Stimulated activated CD4-positive, alpha-beta T cell treated with anti-CD3 and anti-CD28 coated beads, Interleukin-12 subunit alpha, Interleukin-12 subunit beta, amount 100 ng/mL, for 4 hours (primary cell): ENCODE results near the gene SUCO.

Experiments
- DNase-seq: peaks from one replicate; pipeline ENCODE4 v3.0.0-alpha.2; 2020

The SUCO gene

GRCh38 chr1:172517545-172517944, 15.4 kb upstream of the SUCO start:
- no peak for DNase-seq

GRCh38 chr1:172529304-172529703, 3.6 kb upstream of the SUCO start:
- no peak for DNase-seq

DNA sequence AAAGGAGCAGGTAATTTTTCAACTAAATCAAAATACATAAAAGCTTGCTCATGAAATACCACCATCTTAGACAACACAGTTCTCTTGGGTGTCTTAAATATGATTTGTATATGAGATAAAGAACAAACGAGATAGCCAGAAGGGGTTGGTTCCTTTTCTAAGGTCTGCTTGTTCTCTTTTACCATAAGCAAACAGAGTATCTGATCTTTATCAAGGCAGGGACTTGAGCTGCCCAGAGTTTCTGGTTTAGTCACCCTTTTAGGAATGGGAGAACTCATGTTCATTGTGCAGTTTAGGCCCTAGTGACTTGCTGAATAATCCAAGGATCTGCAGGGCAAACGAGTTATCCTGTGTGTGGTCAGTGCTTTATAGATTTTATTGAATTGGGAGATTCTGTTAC, 3.0 kb upstream of the SUCO start:
- no peak for DNase-seq

- DNase-seq, result no peak
These were observed 1.4 kb upstream of the SUCO start for GRCh38 chr1:172531412-172532182.

DNA sequence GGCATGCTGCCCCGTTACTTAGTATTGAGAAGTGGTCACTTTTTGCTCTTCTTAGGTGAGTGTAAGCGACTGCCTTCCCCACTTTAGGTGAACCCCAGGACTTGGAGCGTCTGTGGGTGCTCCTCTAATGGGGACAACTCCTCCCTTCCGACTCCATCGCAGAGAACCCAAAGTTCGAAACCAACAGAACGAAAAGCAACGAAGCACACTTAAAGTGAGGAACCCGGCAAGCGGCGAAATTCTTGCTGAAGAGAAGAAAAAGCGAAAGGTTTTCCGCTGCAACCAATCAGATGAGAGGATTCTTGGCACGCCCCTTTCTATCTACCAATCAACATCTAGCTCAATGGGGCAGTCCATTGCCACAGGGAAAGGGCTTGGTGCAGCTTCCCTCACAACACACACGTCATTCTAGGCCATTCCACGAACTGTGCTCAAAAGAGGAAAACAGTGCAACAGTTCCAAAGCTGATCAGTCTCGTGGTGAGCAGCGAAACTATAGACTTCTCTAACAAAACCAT, 709 bp upstream of the SUCO start:
- peak; percentile 66 for DNase-seq

DNA sequence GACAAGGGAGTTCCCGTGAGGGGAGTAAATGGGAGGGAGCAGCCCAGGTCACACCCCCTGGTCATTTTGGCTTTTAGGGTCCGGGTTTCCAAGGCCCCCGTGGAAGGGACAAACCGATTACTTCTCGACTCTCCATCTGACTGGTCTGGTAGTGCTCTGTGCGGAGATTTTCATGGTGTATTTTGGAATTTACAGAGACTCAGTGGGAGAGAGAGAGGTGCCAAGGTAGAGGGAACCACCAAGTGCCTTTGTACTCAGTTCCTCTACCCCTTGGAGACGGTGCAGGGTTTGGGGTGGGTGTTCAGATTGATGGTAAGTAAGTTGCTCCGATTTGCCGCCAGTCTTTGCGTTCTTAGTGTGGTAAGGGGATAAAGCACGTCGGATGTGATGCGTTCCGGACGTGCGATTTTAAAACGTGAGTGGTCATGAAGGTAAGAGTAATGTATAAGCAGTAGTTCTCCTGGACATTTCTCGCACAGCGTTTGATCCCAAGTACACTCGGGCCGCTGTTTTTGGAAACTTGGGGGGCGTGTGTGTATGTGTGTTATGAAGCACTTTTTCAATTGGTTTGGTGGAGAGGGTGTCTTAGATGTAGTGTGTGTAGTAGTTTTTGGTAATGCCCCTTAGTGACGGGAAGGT, 682 bp downstream of the SUCO start:
- peak; percentile 13 for DNase-seq

- no peak for DNase-seq
These were observed 3.3 kb downstream of the SUCO start for GRCh38 chr1:172536256-172536655.

- no peak for DNase-seq
These were observed 4.4 kb downstream of the SUCO start for GRCh38 chr1:172537366-172537765.

GRCh38 chr1:172537827-172538391, 5.0 kb downstream of the SUCO start:
- DNase-seq, result no peak

DNA sequence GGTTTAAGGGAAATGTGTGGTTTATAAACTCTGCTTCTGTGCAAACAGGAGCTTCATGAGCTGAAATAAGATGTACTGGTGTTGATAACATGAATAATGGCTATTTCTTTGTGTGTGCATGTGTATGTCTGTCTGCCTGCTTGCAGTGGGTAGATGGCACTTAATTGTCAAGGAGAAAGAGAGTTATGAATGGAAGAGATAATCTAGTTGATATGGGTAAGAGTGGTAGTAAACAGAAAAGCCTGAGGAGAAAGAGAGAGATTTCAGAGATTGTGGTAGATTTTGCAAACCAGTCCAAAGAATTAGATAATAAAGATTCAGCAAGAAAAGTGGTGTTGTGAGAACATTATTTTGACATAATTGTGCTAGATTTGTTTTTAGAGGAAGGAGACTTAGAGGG, 7.7 kb downstream of the SUCO start:
- no peak for DNase-seq

GRCh38 chr1:172544481-172545104, 11.6 kb downstream of the SUCO start:
- DNase-seq, result no peak

GRCh38 chr1:172545396-172546004, 12.6 kb downstream of the SUCO start:
- DNase-seq, result no peak

DNA sequence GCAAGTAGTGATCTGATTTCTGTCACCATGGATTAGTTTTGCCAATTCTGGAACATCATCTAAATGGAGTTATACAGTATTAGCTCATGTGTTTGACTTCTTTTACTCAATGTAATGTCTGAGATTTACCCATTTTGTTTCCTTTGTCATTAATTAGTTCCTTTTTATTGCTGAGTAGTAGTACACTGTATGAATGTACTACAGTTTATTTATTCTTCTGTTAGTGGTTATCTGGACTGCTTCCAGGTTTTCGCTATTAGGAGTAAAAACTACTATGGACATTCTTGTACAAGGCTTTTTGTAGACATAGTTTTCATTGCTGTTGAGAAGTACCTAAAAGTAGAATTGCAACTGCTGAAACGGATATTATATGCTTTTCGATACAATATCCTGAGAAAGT, 14.1 kb downstream of the SUCO start:
- no peak for DNase-seq

DNA sequence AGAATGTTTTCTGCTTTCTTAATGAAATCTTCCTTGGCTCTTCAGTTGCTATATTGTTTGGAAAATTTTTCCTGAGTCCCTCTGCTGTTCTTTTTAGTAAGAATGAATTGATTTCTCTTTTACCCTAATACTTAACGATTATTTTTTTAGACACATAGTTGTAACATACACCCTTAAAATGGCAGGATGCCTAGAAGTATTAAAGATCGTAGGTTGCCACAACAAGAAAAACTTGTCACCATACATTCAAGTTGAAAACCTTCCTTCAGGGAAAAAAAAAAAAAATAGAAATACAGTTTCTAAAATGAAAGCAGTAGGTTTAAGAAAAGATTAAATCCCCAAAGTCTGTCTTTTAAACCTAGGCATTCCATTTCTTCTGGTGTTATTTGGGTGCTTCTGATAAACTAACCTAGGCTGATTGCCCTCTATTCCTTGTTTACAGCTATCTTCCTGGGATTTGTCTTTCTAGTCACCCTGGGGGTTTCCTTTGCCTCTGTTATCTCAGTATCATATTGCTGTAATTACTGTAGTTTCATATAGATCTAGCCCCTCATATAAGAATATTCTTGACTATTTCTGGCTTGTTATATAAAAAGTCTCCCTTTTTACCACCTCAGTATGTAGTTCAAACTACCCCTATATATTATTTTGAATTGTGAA, 16.8 kb downstream of the SUCO start:
- DNase-seq, result no peak

DNA sequence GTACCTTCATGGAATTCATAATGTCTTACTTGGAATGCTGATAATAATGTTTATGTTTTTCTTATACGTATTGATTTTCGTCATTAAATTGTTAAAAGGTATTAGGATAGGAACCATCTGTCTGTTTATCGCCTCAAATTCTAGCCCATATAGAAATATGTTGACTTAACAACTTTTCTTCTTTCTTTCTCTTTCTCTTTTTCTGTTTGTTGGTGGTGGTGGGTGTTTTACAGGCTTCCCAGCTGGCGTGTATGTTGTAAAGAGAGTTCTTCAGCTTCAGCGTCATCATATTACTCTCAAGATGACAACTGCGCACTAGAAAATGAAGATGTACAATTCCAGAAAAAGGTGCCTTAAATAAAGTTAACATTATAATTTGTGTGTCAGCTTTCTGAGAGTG, 18.3 kb downstream of the SUCO start:
- DNase-seq, result no peak

GRCh38 chr1:172554915-172555314, 22.0 kb downstream of the SUCO start:
- no peak for DNase-seq

- DNase-seq, result no peak
These were observed 23.5 kb downstream of the SUCO start for GRCh38 chr1:172556461-172556860.

- DNase-seq, result no peak
These were observed 24.3 kb downstream of the SUCO start for GRCh38 chr1:172557270-172557669.

GRCh38 chr1:172559572-172560210, 26.7 kb downstream of the SUCO start:
- DNase-seq, result no peak

GRCh38 chr1:172561252-172561651, 28.3 kb downstream of the SUCO start:
- no peak for DNase-seq

- DNase-seq, result no peak
These were observed 33.4 kb downstream of the SUCO start for GRCh38 chr1:172566196-172566997.
